Endothelial cell of umbilical vein (primary cell): ENCODE measurements around the gene TMEM233.

Experiments used
- JUN ChIP-seq: IDR thresholded peaks from 2 replicates; pipeline ENCODE4 v1.6.1; 2011; ENCODE audit warnings: borderline replicate concordance, low read depth; ENCODE audit not compliant: insufficient read length, insufficient read depth
- POLR2A ChIP-seq: IDR thresholded peaks from 2 replicates; pipeline ENCODE4 v1.6.1; 2012; ENCODE audit warnings: low read depth, mild to moderate bottlenecking, control low read depth, low read length
- POLR2AphosphoS5 ChIP-seq: IDR thresholded peaks from 2 replicates; pipeline ENCODE4 v1.6.1; 2012; ENCODE audit warnings: low read depth, mild to moderate bottlenecking, control low read depth, low read length, moderate library complexity; ENCODE audit not compliant: insufficient read depth
- TF ChIP-seq, protein P1 (sequence below), 2 donors: IDR thresholded peaks; 1 replicate in 1 of 2; 2 replicates in 1 of 2; pipeline ENCODE4 v1.5.1; 2011; ENCODE audit warnings: low read length in 2 of 2, mild to moderate bottlenecking in 2 of 2, moderate library complexity in 2 of 2, control low read depth in 1 of 2, inconsistent platforms in 1 of 2, low read depth in 1 of 2; ENCODE audit not compliant: insufficient read depth in 1 of 2; ENCODE audit errors: extremely low read depth in 1 of 2

- TF ChIP-seq, protein P1, sequence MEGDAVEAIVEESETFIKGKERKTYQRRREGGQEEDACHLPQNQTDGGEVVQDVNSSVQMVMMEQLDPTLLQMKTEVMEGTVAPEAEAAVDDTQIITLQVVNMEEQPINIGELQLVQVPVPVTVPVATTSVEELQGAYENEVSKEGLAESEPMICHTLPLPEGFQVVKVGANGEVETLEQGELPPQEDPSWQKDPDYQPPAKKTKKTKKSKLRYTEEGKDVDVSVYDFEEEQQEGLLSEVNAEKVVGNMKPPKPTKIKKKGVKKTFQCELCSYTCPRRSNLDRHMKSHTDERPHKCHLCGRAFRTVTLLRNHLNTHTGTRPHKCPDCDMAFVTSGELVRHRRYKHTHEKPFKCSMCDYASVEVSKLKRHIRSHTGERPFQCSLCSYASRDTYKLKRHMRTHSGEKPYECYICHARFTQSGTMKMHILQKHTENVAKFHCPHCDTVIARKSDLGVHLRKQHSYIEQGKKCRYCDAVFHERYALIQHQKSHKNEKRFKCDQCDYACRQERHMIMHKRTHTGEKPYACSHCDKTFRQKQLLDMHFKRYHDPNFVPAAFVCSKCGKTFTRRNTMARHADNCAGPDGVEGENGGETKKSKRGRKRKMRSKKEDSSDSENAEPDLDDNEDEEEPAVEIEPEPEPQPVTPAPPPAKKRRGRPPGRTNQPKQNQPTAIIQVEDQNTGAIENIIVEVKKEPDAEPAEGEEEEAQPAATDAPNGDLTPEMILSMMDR (IDR thresholded peaks at IDR 0.05; ENCODE audit: extremely low read depth in 1 of 2, insufficient read depth in 1 of 2, low read depth in 1 of 2, low read length in 2 of 2) = no peak
- no peak for TF ChIP-seq POLR2A
- TF ChIP-seq POLR2AphosphoS5 = no peak
- TF ChIP-seq JUN = no peak
Measured at GRCh38 chr12:119627686-119628085, 34.1 kb downstream of the TMEM233 start.
